Heart left ventricle (tissue), 13 donors: Measurements from ENCODE around the gene PLD6.

Experiments used
- POLR2A ChIP-seq, 2 donors: fragments of 450-650 bp; IDR thresholded peaks; one replicate each; pipeline ENCODE4 v1.6.1; 2017; ENCODE audit warnings: antibody characterized with exemption in 2 of 2, mild to moderate bottlenecking in 2 of 2, moderate library complexity in 2 of 2
- TF ChIP-seq, protein P1 (sequence below), 12 donors: fragments of 200-600 bp; sonication (generic) in 4 of 12; IDR thresholded peaks; one replicate each; pipeline versions ENCODE4 v1.5.0 to v1.8.0; 2018 to 2022; ENCODE audit warnings: antibody characterized with exemption in 12 of 12, mild to moderate bottlenecking in 5 of 12
- donor health status: ischemic (EF 13 %, LVEDD 7.1; RV severe dilation, severe dysfunction).
- donor health status: DM: no; HTN: yes; CAD: no.
- donor health status: DM: no; HTN: no; CAD: no.
- donor health status: ischemic (EF 25% LVEDD 6.9; RV normal size, moderate dysfunction).
- donor health status: ischemic (EF 25% LVEDD 5.7; RV mildly dilated, moderate dysfunction).
- donor health status: ischemic (EF 35%, LVEDD 5.7; RV mildly dilated, moderate dysfunction).
- donor health status: nonischemic (EF 11% LVEDD 7.7; RV severe dilation, severe dysfunction).
- donor health status: DM: yes; HTN: yes; CAD: no.
- donor health status: PGD.
- donor health status: ischemic (EF 29% LVEDD 5.4; RV normal size, mild dysfunction).
- donor health status: nonischemic (EF 23%, LVEDD 6.1; RV moderate dilation, normal function).

DNA sequence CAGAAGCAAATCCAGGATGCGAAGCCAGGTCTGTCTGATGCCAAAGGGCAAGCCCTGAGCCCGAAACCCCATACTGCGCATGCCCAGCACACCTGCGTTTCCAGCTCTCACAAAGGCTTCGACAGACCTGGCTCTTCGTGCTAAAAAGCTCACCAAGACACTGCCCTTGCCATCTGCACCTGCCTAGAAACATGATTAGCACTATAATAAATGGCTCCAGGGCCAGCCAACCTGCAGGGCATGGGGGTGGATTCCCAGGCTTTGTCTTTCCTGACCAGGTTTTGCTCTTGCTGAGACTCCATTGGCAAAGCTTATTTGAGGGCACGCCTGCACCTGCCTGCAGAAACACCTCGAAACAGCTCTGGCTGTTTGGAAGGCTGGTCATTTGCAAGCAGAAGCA is 14.4 kb upstream of the PLD6 start:
- TF ChIP-seq, protein P1, sequence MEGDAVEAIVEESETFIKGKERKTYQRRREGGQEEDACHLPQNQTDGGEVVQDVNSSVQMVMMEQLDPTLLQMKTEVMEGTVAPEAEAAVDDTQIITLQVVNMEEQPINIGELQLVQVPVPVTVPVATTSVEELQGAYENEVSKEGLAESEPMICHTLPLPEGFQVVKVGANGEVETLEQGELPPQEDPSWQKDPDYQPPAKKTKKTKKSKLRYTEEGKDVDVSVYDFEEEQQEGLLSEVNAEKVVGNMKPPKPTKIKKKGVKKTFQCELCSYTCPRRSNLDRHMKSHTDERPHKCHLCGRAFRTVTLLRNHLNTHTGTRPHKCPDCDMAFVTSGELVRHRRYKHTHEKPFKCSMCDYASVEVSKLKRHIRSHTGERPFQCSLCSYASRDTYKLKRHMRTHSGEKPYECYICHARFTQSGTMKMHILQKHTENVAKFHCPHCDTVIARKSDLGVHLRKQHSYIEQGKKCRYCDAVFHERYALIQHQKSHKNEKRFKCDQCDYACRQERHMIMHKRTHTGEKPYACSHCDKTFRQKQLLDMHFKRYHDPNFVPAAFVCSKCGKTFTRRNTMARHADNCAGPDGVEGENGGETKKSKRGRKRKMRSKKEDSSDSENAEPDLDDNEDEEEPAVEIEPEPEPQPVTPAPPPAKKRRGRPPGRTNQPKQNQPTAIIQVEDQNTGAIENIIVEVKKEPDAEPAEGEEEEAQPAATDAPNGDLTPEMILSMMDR (IDR thresholded peaks at IDR 0.05), result no peak
- no peak for TF ChIP-seq POLR2A (IDR thresholded peaks at IDR 0.05)
